HG02885 (cell line): ENCODE results near the gene WASHC4.

Experiments used
- ATAC-seq: cut with Tn5 transposase; IDR thresholded peaks from one replicate; pipeline ENCODE4 v1.9.1; 2021; ENCODE audit warnings: mild to moderate bottlenecking; ENCODE audit not compliant: unreplicated experiment, poor library complexity

The WASHC4 gene

DNA sequence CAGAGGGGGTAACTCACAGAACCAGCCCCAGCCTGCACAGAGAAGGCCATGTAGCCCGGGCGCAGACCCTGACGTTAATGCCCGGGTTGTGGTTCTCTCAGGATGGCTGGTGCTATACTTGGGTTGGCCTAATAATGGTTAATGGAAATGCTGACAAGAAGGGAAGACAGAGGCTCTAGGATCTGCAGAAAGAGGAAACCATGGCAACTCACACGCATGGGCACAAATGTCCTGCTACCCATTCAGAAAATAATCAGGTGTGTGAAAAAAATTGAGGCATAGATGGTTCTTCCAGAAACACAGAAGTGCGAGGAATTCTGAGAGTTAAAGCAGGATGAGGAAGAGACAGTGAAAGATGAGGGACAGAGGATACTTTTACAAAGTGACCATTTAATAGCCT, 94.7 kb downstream of the WASHC4 start:
- no peak for ATAC-seq

DNA sequence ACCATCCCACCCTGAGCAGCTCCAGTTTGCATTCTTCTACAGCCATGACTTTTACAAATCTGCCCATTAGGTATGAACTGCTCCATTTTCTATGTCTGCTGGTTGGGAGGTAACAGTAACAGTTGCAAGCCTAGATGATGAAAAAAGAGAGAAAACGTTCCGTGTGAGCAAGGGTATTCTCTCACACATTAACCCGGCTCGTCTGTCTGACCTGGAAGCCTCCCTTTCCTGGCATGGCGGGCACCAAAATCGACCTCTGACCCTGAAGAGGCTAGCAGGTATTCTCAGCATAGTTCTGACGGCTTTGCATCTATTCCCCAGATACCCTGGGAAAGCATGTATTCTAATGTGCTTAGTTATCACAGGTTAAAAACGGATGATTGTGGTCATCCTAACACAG, 96.6 kb downstream of the WASHC4 start:
- no peak for ATAC-seq

DNA sequence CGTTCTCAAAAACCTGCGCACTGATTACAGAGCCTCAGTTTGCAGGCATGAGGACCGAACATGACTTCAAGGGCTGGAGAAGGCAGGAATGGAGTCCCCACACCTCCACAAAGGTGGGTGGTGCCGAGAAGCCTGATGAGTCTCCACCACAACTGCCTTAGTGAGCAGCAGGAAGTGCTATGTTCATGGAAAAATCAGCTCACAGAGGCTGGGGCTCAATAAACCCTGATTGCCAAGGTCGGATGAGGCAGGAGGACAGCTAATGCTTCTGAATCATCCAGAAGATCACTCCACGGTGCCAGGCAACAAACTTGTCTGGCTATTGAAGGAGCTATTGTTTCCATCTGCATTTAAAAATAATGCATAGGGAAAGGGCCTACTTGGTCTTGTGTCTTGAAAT, 97.4 kb downstream of the WASHC4 start:
- ATAC-seq, result no peak

DNA sequence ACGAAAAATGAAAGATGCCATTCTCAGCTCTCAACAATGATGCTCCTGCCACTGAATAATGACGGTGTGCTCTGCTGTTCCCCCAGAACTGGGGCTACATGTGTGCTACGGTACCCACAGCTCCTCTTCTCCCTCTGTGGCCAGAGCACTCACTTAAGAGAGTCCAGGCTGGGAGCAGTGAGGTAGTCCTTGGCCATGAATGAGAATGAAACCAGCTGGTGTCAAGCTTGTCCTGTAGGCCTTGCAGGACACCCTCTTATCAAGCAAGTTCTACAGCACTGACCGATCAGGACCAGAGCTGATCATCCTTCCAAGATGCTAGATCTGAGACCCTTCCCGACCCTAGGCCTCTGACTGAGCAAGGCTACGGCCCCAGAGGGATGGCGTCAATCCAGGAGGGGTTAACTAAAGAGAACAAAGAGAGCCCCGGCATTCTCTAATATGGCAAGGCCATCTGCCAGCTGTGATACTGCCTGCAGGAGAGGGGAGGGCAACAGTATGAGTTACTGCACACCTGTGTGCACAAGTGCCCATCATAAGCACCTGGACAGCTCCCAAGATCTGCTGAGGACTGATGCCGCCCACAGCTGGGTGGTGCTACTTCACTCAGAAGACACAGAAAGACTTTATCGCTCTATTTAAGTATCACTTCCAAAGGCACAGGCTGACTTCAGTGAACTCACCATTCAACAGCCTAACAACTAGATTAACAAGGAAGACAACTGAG, 98.0 kb downstream of the WASHC4 start:
- ATAC-seq, result no peak

DNA sequence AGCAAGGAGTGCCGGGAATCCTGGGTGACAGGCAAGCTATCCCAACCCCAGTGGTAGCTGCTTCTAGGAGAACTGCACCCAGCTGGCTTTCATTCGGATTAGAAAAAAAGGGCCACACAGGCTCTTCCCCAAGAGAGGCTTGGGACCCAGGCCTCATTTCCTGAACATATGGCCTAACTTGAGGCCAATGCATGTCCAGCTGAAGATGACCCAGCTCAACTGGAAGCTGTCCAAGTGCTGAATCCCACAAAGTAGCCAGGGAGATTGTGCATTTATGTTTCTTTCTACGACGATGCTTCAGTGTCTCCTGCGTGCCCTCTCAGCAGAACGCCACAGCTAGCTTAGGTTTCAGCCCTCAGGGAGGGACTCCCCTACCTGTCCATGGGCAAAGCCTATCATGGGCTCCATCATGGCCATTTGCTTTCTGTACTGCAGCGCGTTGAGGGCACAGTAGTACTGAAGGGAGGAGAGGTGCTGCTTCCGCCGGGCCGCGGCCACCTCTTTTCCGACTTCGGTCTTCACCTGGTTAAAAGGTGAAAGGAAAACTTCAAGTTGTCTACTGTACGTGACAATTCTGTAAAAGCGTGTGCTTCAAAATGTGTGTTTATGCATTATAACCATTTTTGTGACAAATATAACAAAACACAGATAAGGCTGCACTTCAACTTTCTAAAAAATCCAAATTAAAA, 99.3 kb downstream of the WASHC4 start:
- no peak for ATAC-seq

DNA sequence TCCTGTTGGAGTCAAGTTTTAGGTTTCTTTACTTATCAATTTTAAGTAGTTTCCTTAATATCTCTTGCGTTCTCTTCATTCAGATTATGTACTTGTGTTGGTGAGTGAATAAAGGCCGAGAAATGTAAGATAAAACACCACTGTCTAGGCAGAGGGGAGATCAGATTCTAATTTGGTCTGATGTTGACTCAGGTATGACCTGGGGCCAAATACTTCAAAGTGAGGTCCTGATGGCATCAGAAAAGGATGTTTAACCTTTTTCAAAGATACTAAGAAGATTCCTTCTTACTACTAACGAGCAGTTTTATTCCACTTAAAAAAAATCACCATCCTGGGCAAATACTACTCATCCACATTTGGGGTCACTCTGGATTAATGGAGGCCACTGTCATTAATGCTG, 101.6 kb downstream of the WASHC4 start:
- no peak for ATAC-seq

DNA sequence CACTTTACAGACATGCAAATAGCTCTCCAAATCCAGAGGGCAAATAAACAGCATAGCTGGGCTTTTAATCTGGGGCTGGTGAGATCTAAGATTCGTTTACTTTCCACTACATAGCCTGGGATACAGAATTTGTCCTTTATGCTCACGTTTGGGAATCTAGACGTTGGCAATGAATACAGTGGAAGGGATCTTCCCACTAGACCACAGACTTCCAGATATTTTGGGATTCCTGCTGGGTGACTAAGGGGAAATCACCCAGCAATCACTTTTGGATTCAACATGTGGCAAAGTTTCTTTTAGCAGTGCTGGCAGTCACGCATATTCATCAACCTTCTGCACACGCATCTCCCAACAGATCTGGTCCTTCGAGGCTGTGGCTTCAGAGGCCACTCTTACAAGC, 104.9 kb downstream of the WASHC4 start:
- ATAC-seq, result no peak

DNA sequence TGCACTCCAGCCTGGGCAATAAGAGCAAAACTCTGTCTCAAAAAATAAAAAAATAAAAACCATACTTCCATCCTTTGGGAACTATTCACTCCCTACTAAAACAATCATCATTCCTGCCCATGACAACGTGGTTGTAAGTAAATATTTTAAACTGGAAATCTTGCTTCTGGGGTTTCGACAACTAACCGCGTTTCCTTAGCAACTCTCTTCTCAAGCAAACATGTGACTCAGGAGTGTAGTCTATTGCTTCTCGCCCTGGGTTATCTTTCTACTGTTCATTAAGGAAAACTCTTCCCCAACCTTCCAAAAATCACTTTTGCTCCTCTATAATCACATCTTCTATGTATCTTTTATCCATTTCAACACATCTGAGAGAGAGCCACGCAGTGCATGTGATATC, 106.6 kb downstream of the WASHC4 start:
- no peak for ATAC-seq

DNA sequence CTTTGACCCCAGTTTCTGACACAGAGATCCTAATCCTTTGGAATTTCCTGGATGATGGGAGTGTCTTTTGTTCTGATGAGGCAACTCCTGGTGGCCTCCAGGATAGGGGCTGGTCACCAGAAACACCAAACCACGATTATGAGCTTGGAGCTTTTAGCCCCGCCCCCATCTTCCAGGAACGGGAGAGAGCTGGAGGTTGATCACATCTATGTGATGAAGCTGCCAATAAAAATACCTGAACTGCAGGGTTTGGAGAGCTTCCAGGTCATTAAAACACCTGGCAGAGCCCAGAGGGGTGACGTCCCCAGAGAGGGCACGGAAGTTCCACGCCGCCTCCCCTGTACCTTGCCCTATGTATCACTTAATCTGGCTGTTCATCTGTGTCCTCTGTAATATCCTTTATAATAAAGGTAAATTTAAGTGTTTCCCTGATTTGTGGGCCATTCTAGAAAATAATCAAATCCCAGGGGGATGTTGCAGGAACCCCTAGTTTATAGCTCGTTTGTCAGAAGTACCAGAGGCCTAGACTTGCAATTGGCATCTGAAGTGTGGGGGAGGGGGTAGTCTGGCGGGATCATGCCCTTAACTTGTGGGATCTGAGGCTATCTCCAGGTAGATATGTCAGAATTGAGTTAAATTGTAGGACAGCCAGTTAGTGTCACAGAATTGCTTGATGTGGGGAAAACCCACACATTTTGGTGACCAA, 107.3 kb downstream of the WASHC4 start:
- ATAC-seq, result no peak

DNA sequence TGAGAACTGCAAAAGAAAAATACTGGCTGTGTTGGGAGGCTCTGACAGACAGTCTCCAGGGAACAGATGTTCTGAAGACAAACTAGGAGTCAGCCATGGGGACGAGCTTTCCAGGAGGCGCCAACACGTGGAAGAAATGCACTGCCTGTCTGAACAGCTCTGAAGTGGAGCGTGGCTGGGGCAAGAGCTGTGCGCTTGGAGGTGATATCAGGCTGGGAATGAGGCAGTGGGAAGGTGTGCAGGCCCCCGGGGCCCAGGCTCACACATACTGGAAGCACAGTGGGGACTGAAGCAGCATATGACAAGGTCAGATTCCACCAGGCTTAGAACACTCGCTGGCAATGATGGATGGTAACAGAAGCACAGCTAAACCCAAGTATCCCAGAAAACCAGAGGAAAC, 110.9 kb downstream of the WASHC4 start:
- no peak for ATAC-seq
